HK-2 (cell line): ENCODE results near the gene APOL6.

Source experiments
- DNase-seq: peaks from one replicate; pipeline ENCODE4 v3.0.0-alpha.2; 2018; ENCODE audit not compliant: unreplicated experiment

The APOL6 gene

DNA sequence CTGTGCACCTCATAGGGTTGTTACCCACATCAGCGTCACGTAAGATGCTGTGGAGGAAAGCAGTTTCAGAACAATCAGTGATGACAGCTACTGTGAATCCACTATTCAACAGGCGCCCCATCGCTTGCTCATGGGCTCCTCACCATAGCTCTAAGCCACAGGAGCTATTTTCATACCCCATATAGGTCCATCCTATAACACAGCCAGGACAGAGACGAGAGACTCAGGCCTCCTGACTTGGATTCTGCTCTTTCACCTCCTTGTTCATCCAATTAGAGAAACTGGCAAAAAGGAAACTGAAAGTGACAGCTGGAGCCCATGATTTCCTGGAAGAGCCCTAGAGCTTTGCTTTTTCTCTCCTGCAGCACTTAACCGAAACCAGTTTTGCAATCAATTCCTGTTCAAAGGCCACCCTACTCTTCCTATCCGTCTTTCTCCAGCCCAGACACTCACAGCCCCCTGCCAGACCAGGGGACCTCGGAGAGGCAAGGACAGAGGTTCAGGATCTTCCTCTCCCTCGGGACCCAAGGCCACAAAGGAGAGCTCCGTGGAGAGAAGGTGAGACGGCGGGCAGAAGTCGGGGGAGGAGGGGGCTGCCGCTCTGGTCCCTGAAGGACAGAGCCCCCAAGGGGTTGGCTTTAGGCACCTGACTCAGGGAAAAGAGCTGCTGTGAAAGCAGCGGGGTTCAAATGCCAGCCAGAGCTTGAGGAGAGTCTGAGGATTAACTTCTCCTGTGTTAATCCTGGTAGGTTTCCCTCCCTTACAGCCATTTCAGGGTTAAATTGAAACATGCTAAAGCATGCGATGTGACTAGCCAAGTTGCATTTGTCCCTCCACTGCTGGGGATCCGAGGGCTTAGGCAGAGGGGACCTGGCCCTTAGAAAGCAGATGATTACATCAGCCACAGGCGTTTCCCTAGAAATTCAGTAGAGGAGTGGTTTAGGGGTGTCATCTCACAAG lies at the start of gene APOL6:
Gene APOL6 (plus strand): TSS at position 381 of the 960 bp plus-strand sequence. CDS start 7,980 bp downstream, outside the sequence.
- DNase-seq = no peak

- no peak for DNase-seq
Observed at GRCh38 chr22:35599364-35599763, 48.9 kb upstream of the APOL6 start.

GRCh38 chr22:35600476-35600875 lies 47.8 kb upstream of the APOL6 start:
- no peak for DNase-seq

DNA sequence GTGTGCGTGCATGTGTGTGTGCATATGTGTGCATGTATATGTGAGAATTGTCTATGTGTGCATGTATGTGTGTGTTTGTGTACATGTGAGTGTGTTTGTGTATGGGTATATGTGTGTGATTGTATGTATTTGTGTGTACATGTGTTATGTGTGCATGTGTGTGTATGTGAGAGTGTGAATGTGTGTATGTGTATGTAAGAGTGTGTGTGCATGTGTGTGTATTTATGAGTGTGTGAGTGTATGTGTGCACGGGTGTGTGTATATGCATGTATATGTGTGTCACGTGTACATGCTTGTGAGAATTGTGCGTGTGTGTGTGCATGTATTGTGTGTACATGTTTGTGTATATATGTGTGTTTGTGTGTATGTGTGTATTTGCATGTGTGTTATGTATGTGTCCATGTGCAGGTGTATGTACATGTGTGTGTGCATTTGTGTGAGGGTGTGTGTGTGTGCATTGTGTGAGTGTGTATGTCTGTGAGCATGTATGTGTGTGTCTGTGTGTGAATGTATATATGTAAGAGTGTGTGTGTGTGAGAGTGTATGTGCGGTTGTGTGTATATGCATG lies 47.1 kb upstream of the APOL6 start:
- DNase-seq = no peak

DNA sequence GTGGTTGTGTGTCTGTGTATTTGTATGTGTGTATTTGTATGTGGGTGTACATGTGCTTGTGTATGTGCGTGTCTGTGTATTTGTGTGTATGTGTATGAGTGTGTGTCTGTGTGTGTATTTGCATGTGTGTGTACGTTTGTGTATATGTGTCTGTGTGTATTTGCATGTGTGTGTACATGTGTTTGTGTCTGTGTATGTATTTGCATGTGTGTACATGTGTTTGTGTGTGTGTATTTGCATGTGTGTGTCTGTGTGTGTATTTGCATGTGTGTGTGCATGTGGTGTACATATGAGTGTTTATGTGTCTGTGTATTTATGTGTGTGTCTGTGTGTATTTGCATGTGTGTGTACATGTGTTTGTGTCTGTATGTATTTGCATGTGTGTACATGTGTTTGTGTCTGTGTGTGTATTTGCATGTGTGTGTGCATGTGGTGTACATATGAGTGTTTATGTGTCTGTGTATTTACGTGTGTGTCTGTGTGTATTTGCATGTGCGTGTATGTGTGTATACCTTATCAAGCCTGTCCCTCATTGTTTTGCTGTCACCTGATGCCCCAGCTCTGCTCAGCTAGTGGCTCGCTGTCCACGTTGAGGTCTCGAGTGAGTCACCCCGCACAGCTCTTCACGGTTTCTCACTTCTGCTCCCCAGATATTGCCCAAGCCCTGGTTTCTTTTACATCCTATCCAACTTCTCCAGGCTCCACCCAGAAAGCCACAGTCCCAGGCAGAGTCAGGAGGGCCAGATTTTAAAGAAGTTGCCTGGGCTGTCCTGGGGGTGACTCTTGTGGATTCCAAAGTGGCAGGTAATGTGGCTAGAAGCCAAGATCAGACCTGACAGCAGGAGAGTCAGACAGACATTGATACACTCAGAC lies 46.3 kb upstream of the APOL6 start:
- DNase-seq = peak; percentile 62

- no peak for DNase-seq
Observed at GRCh38 chr22:35604621-35605368, 43.5 kb upstream of the APOL6 start.

DNA sequence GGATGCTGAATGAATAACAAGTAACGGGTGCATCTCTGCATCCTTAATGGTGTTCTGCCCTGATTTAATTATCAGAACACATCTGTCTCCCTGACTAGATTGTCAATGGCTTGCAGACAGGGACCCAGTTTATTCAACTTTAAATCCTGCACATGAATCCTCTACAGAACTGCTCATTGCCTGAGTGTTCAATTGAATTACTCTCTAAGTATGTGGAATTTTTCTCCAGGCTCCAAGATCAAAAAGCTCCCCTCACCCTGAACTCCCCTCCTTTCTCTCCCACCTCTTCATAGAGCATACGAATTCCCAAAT lies 42.9 kb upstream of the APOL6 start:
- no peak for DNase-seq

DNA sequence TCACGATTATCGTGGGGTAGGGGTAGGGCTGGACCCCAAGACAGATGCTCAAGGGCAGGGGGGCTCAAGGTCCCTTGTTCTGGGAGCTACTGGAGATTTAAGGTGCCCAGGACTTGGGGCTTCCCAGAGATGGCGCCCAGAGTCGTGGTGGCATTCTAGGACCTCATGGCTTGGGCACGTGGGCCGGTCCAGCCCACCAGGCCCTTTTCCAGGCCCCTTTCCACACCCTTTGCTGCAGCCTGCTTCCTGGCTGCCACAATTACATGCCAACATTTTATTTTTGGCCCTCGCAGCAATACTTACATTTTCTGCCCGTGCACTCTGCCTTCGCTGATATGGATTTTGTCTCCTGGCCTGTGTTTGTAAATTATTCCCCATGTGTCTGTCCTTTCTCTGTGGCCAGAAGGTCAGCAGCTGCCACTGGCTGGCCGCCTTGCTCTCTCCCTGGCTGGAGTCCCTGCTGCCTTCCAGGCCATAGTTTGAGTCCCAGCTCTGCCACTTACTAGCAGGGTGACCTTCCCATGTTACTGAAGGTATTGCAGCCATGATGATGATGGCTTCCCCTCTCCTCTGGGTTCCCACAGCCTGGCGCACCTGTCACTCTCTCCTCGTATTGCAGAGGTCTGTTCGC lies 42.3 kb upstream of the APOL6 start:
- DNase-seq = no peak

DNA sequence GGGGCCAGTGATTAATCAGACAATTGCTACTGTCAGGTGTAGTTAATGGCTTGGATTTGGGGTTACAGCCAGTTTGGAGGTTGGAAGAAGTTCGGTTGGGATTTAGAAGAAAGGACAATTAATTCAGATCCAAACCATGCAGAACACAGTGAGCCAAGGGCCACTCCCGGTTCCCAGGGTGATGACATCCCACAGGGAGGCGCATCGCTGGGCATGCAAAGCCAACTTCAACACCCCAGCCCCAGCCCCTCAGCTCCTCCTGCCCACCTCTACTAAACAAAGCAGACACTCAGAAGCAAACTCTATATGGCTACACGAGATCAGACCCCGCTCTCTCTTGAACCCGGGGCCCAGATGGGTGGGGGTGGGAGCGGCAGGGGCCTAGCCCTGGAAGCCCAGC lies 41.3 kb upstream of the APOL6 start:
- no peak for DNase-seq

DNA sequence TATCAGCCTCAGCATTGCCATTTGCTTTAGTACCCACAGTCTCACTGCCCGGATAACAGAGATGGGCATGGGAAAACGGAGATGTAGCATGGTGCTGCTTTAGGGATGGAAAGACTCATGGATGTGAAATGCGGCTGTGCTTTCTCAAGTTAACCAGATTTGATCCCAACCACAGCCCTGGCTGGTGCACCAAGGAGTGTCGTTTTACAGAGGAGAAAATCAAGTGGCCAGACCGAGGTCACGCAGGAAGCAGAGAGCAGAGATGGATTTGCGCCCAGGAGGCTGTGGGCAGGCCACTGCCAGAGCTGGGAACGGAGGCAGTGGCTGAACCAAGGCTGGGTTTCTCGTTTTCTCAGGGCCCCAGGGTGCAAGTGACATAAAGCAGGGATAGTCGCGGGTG lies 40.2 kb upstream of the APOL6 start:
- no peak for DNase-seq

- DNase-seq = no peak
Observed at GRCh38 chr22:35609261-35609660, 39.0 kb upstream of the APOL6 start.

GRCh38 chr22:35609761-35610160 lies 38.5 kb upstream of the APOL6 start:
- DNase-seq = no peak

DNA sequence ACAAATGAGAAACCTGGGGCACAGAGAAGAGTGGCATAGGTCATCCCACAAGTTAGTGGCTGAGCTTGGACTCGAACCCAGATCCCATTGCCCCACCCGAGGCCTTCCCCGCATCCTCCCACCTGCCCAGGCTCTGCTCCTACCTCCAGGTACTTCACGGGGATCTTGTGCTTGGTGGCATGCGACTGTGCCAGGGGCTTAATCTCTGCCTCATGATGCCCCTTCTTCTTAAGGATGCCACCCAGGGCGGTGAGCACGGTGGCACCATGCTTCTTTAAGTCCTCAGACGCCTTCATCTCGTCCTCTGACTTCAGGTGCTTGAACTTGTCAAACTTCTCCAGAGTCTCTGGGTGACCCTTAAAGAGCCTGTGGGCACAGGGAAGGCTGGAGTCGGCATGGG lies 37.5 kb upstream of the APOL6 start:
- DNase-seq = no peak

DNA sequence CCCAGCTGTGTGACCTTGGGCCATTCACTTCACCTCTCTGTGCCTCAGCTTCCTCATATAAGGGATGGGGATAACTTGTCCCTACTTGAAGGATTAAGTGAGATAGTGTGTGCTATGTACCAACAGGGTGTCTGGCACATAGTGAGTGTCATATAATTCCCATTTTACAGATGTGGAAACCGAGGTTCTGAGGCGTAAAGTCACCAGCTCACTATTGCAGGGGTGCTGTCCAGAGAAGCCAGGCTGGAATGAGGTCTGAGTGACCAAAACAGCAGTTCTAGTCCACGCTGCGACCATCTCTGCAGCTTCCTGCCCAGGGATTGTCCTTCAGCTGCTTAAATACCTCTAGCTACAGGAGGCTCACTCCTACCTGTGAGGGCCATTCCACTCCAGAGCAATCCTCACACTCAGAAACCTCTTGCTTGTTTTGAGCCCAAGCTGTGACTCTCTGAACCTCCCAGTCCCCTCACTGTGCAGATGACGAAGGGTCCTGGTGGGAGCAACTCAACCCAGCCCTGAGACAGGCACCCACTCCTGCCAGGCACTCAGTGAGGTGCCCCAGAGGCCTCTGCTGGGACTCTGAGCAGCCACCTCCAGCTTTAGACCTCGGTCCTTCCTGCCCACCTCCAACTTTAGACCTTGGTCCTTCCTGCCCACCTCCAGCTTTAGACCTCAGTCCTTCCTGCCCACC lies 36.9 kb upstream of the APOL6 start:
- no peak for DNase-seq

- no peak for DNase-seq
Observed at GRCh38 chr22:35611891-35612576, 36.2 kb upstream of the APOL6 start.

- no peak for DNase-seq
Observed at GRCh38 chr22:35612903-35613302, 35.3 kb upstream of the APOL6 start.

DNA sequence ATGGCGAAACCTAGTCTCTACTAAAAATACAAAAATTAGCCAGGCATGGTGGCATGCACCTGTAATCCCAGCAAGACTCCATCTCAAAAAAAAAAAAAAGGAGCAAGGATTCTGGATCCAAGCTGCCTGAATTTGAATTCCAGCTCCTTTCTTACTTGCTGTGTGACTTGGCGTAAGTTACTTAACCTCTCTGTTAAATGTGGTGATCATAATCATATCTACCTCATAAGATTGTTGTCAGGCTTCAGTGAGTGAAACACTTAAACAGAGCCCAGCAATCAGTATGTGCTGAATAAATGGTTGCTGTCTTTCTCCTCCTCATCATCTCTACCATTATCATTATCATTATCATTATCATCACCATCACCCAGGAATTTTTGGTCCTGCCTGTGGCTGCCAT lies 33.8 kb upstream of the APOL6 start:
- DNase-seq = no peak

- no peak for DNase-seq
Observed at GRCh38 chr22:35615156-35615555, 33.1 kb upstream of the APOL6 start.

- no peak for DNase-seq
Observed at GRCh38 chr22:35616043-35616442, 32.2 kb upstream of the APOL6 start.

DNA sequence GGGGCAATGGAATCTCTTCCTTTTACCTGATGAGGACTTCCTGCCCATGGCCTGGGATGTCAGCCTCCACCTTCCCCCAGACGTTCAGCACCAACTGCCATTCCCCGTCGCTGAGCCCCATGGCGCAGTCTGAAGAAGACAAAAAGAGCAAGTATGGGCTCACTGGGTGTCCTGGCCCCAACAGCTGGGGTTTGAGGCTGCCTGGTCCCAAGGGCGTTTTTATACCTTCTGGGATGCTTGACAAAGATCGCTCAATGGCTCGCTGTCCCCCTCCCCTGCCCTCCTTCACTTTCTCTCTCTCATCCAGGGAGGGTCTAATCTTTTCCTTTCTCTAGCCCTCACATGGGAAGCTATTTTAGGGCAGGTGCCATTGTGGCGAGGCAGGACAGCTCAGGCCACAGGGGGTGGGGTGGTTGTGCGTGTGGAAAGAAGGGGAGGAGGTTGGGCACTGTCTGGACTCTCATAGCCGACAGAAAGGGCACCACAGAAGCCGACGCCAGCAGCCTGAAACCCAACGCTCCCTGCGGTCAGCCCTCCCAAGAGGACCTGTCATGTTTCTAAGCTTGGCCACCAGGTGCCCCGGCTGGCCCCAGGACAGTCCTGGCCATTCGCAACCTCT lies 31.0 kb upstream of the APOL6 start, which contains the start of gene MB:
Gene MB (minus strand): TSS at position 193 of the 619 bp plus-strand sequence. CDS start 72 bp downstream, at position 121.
- no peak for DNase-seq
